ENCODE results near the gene LRIT3. TPM values are rescaled to one million over a fixed set of nuclear protein-coding genes. Genes with fewer than 3 reads are reported as not detected.
"Not testable (repeated sequence)": the region's sequence is repeated elsewhere in the genome, so short reads cannot be mapped to it uniquely, and the experiment has no call there.

LRIT3 gene
- total RNA-seq, 1 experiment from 2014 or later, result not detected

GRCh38 chr4:109872065-109872464 is 24.2 kb downstream of the LRIT3 start:
- no peak overlapping the region for H3K27ac ChIP-seq
- H3K9me3 ChIP-seq (replicated peaks), result no peaks in the 10 kb centered on the region
- no peak overlapping the region for H3K4me3 ChIP-seq
- H3K4me1 ChIP-seq (replicated peaks), result no peaks in the 10 kb centered on the region
- H3K27me3 ChIP-seq (replicated peaks), result no peaks in the 10 kb centered on the region
- DNase-seq (ENCODE audit: low read depth in 1 of 2, low spot score in 2 of 2), result no peak
- no peaks in the 10 kb centered on the region for H3K36me3 ChIP-seq

GRCh38 chr4:109872950-109873656 is 25.2 kb downstream of the LRIT3 start:
- Histone ChIP-seq H3K36me3 (no peaks in the 10 kb centered on the region), H3K4me3 (no peak overlapping the region), H3K4me1 (replicated peaks) (no peaks in the 10 kb centered on the region), H3K9me3 (replicated peaks) (no peaks in the 10 kb centered on the region), H3K27me3 (replicated peaks) (no peaks in the 10 kb centered on the region), H3K27ac (no peak overlapping the region)
- no peak for DNase-seq (ENCODE audit: low read depth in 1 of 2, low spot score in 2 of 2)

- no peaks in the 10 kb centered on the region for H3K27me3 ChIP-seq (replicated peaks)
- no peak overlapping the region for H3K4me3 ChIP-seq
- H3K36me3 ChIP-seq, result no peaks in the 10 kb centered on the region
- H3K9me3 ChIP-seq (replicated peaks), result no peaks in the 10 kb centered on the region
- no peak for DNase-seq (ENCODE audit: low read depth in 1 of 2, low spot score in 2 of 2)
- H3K27ac ChIP-seq, result no peak overlapping the region
- no peaks in the 10 kb centered on the region for H3K4me1 ChIP-seq (replicated peaks)
Measured at GRCh38 chr4:109873791-109874514, 26.0 kb downstream of the LRIT3 start.

- Histone ChIP-seq H3K36me3 (no peaks in the 10 kb centered on the region), H3K9me3 (replicated peaks) (no peaks in the 10 kb centered on the region), H3K4me1 (replicated peaks) (no peaks in the 10 kb centered on the region), H3K27ac (no peak overlapping the region), H3K27me3 (replicated peaks) (no peaks in the 10 kb centered on the region), H3K4me3 (no peak overlapping the region)
- no peak for DNase-seq (ENCODE audit: low read depth in 1 of 2, low spot score in 2 of 2)
Measured at GRCh38 chr4:109875106-109875505, 27.2 kb downstream of the LRIT3 start.

- not testable (repeated sequence) for H3K4me1 ChIP-seq (replicated peaks); H3K4me3 ChIP-seq; H3K36me3 ChIP-seq; H3K27ac ChIP-seq; DNase-seq (ENCODE audit: low read depth in 1 of 2, low spot score in 2 of 2); H3K9me3 ChIP-seq (replicated peaks); H3K27me3 ChIP-seq (replicated peaks)
Measured at GRCh38 chr4:109875553-109875952, 27.6 kb downstream of the LRIT3 start.

- Histone ChIP-seq H3K4me1 (replicated peaks) (no peaks in the 10 kb centered on the region), H3K27ac (no peak overlapping the region), H3K36me3 (no peaks in the 10 kb centered on the region), H3K27me3 (replicated peaks) (no peaks in the 10 kb centered on the region), H3K9me3 (replicated peaks) (no peaks in the 10 kb centered on the region), H3K4me3 (no peak overlapping the region)
- no peak for DNase-seq (ENCODE audit: low read depth in 1 of 2, low spot score in 2 of 2)
Measured at GRCh38 chr4:109876634-109877265, 28.8 kb downstream of the LRIT3 start.

- no peak for DNase-seq (ENCODE audit: low read depth in 1 of 2, low spot score in 2 of 2)
- Histone ChIP-seq H3K4me3 (no peak overlapping the region), H3K36me3 (no peaks in the 10 kb centered on the region), H3K27me3 (replicated peaks) (no peaks in the 10 kb centered on the region), H3K27ac (no peak overlapping the region), H3K4me1 (replicated peaks) (no peaks in the 10 kb centered on the region), H3K9me3 (replicated peaks) (no peaks in the 10 kb centered on the region)
Measured at GRCh38 chr4:109877400-109877799, 29.5 kb downstream of the LRIT3 start.

- no peaks in the 10 kb centered on the region for H3K4me1 ChIP-seq (replicated peaks)
- no peak overlapping the region for H3K27ac ChIP-seq
- DNase-seq (ENCODE audit: low read depth in 1 of 2, low spot score in 2 of 2), result no peak
- H3K9me3 ChIP-seq (replicated peaks), result no peaks in the 10 kb centered on the region
- no peaks in the 10 kb centered on the region for H3K36me3 ChIP-seq
- no peak overlapping the region for H3K4me3 ChIP-seq
- no peaks in the 10 kb centered on the region for H3K27me3 ChIP-seq (replicated peaks)
Measured at GRCh38 chr4:109878355-109878754, 30.4 kb downstream of the LRIT3 start.

GRCh38 chr4:109879081-109879480 is 31.2 kb downstream of the LRIT3 start:
- Histone ChIP-seq H3K9me3 (replicated peaks) (no peaks in the 10 kb centered on the region), H3K27ac (no peak overlapping the region), H3K36me3 (no peaks in the 10 kb centered on the region), H3K4me1 (replicated peaks) (no peaks in the 10 kb centered on the region), H3K27me3 (replicated peaks) (no peaks in the 10 kb centered on the region), H3K4me3 (no peak overlapping the region)
- DNase-seq (ENCODE audit: low read depth in 1 of 2, low spot score in 2 of 2), result no peak

GRCh38 chr4:109879636-109880314 is 31.9 kb downstream of the LRIT3 start:
- Histone ChIP-seq H3K36me3 (no peaks in the 10 kb centered on the region), H3K4me1 (replicated peaks) (no peaks in the 10 kb centered on the region), H3K4me3 (no peak overlapping the region), H3K9me3 (replicated peaks) (no peaks in the 10 kb centered on the region), H3K27ac (no peak overlapping the region), H3K27me3 (replicated peaks) (no peaks in the 10 kb centered on the region)
- no peak for DNase-seq (ENCODE audit: low read depth in 1 of 2, low spot score in 2 of 2)

- Histone ChIP-seq H3K36me3 (no peaks in the 10 kb centered on the region), H3K27me3 (replicated peaks) (no peaks in the 10 kb centered on the region), H3K4me1 (replicated peaks) (no peaks in the 10 kb centered on the region), H3K4me3 (no peak overlapping the region), H3K27ac (no peak overlapping the region), H3K9me3 (replicated peaks) (no peaks in the 10 kb centered on the region)
- DNase-seq (ENCODE audit: low read depth in 1 of 2, low spot score in 2 of 2), result no peak
Measured at GRCh38 chr4:109886303-109886702, 38.4 kb downstream of the LRIT3 start.

GRCh38 chr4:109887071-109887470 is 39.2 kb downstream of the LRIT3 start:
- Histone ChIP-seq H3K4me1 (replicated peaks) (no peaks in the 10 kb centered on the region), H3K36me3 (no peaks in the 10 kb centered on the region), H3K27me3 (replicated peaks) (no peaks in the 10 kb centered on the region), H3K27ac (no peak overlapping the region), H3K4me3 (no peak overlapping the region), H3K9me3 (replicated peaks) (no peaks in the 10 kb centered on the region)
- no peak for DNase-seq (ENCODE audit: low read depth in 1 of 2, low spot score in 2 of 2)

- no peak overlapping the region for H3K27ac ChIP-seq
Measured at GRCh38 chr4:109890076-109890475, 42.2 kb downstream of the LRIT3 start.

More at GRCh38 chr4:109890076-109890475, 42.2 kb downstream of the LRIT3 start:
- no peak for DNase-seq (ENCODE audit: low read depth in 1 of 2, low spot score in 2 of 2)
- H3K36me3 ChIP-seq, result no peaks in the 10 kb centered on the region
- no peaks in the 10 kb centered on the region for H3K9me3 ChIP-seq (replicated peaks)
- no peaks in the 10 kb centered on the region for H3K27me3 ChIP-seq (replicated peaks)
- H3K4me3 ChIP-seq, result no peak overlapping the region
- no peaks in the 10 kb centered on the region for H3K4me1 ChIP-seq (replicated peaks)

Data from SJSA1 (cell line).